GM10248 (cell line): ENCODE data around the gene CRYBA2.
A peak's percentile ranks its signal among the peaks of the same experiment; 100 is the strongest.

Experiments used
- CTCF ChIA-PET: fragments of 300-600 bp; sonication (Branson Sonifier 250); formaldehyde crosslinking; extraction: SDS; loops from one replicate; lab custom pipeline; 2021; ENCODE audit warnings: antibody characterized with exemption; lab: Yijun Ruan, JAX
- POLR2A ChIA-PET: fragments of 350-650 bp; sonication (Branson Sonifier 250); formaldehyde crosslinking; extraction: SDS; loops from one replicate; lab custom pipeline; 2020; ENCODE audit warnings: antibody characterized with exemption; lab: Yijun Ruan, JAX
- DNase-seq: peaks from one replicate; pipeline ENCODE4 v3.0.0; 2012; ENCODE audit errors: extremely low spot score
- TF ChIP-seq, protein P1 (sequence below): IDR thresholded peaks from 2 replicates; pipeline ENCODE4 v1.5.1; 2012; ENCODE audit warnings: mild to moderate bottlenecking, low read depth; ENCODE audit errors: extremely low read depth, missing control alignments, control extremely low read depth

The CRYBA2 gene

DNA sequence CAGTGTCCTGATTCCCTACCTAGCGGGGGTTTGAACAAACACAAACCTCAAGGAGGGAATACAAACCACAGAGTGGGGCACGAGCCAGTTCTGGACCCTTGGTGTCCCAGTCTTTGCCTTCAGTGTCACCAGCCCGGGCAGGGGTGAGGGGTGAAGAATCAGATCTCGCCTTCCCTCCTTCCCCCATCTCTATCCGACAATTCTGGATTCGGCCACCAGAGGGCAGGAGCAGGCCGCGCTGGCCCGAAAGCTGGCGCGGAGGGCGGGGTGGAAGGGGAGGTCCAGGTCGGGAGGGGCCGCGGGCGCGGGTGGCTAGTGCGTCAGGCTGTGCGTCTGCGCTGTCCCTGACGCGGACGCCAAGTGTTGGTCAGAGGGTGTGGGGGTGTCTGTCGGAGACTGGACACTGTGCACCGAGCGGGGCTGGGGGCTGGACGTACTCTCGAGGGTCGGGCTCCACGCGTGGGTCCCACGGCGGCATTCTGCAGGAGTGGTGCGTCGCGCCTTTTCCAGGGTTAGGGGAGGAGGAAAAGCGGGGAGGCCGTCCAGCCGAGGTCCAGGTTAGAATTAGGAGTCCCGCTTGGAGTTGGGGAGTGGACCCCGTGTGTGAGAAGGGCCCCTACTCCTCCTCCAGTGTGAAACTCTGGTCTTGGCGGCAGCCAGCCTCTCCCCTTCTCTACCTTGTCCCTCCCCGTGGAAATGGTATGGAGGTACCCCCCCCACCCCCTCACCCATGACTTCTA is 2.9 kb upstream of the CRYBA2 start:
- ChIA-PET POLR2A (no interaction called here), CTCF (interaction anchor here (0.6 to 5.2 kb wide), 28 partner anchors 9 to 163 kb away, joined by 3 to 60 read pairs (median 4); partner anchors contain the start of gene CDK5R2)

GRCh38 chr2:218995561-218995960 is 2.3 kb upstream of the CRYBA2 start:
- TF ChIP-seq, protein P1, sequence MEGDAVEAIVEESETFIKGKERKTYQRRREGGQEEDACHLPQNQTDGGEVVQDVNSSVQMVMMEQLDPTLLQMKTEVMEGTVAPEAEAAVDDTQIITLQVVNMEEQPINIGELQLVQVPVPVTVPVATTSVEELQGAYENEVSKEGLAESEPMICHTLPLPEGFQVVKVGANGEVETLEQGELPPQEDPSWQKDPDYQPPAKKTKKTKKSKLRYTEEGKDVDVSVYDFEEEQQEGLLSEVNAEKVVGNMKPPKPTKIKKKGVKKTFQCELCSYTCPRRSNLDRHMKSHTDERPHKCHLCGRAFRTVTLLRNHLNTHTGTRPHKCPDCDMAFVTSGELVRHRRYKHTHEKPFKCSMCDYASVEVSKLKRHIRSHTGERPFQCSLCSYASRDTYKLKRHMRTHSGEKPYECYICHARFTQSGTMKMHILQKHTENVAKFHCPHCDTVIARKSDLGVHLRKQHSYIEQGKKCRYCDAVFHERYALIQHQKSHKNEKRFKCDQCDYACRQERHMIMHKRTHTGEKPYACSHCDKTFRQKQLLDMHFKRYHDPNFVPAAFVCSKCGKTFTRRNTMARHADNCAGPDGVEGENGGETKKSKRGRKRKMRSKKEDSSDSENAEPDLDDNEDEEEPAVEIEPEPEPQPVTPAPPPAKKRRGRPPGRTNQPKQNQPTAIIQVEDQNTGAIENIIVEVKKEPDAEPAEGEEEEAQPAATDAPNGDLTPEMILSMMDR = no peak
- no peak for DNase-seq
- POLR2A ChIA-PET = no interaction called here
- CTCF ChIA-PET = interaction anchor here (0.7 to 5.2 kb wide), 35 partner anchors 10 to 163 kb away, joined by 3 to 60 read pairs (median 4); no protein-coding TSS in a partner anchor

More for the DNA sequence above, 2.9 kb upstream of the CRYBA2 start:
- TF ChIP-seq, protein P1 = peak; percentile 92
- peak; percentile 88 for DNase-seq

DNA sequence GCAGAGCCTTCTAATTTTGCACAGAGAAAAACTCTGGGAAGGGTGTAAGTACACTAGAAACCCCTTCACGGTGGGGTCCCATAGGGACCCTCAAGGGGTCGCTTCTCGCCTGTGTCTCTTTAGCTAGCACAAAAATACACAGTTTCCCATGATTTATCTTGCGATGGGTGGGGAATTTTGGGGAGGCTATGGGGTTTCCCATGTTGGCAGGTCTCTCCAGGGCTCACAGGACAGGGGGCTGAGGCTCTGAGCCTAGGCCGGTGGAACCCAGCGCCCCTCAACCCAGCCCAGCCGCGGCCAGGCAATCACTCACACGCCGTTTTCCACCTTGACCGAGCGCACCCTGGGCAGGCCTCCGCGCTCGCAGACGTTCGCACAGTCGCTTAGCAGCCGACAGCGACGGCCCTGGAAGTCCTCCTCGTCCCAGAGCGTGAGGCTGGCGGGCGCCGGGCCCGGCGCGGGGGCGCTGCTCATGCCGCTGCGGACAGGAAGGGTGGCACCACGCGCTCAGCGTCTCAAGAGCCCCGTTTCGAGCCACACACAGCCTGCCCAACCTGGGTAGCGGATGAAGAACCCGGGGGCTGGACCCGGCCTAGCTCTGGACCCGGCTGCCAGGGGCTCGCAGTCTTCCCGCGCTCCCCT is 398 bp downstream of the CRYBA2 start:
- no peak for DNase-seq
- CTCF ChIA-PET = interaction anchor here (0.9 to 5.2 kb wide), 4 partner anchors 11 to 162 kb away, joined by 3 to 60 read pairs (median 3); no protein-coding TSS in a partner anchor
- POLR2A ChIA-PET = no interaction called here
- TF ChIP-seq, protein P1 = no peak

DNA sequence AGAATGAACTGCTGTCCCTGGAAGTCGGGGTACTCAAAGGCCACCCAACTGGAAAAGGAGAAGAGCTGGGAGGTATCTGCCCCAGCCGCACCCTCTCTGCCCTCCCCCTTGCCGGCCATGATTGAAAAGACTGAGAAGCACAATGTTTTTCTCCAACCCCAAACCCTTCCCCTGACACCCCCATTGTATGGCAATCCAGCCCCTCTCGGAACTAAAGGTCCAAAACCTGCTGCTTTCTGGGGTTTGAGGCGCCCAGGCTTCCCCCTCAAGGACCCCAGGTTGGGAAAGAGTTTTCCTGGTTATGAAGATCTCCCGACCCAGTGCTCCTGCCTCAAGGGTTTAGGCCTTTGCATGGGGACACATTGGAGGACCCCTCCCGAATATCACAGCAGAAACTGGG is 1.0 kb downstream of the CRYBA2 start:
- TF ChIP-seq, protein P1 = no peak
- ChIA-PET POLR2A (no interaction called here), CTCF (interaction anchor here (1.0 to 5.2 kb wide), 3 partner anchors 11 to 115 kb away, joined by 3 to 60 read pairs (median 3); no protein-coding TSS in a partner anchor)

DNA sequence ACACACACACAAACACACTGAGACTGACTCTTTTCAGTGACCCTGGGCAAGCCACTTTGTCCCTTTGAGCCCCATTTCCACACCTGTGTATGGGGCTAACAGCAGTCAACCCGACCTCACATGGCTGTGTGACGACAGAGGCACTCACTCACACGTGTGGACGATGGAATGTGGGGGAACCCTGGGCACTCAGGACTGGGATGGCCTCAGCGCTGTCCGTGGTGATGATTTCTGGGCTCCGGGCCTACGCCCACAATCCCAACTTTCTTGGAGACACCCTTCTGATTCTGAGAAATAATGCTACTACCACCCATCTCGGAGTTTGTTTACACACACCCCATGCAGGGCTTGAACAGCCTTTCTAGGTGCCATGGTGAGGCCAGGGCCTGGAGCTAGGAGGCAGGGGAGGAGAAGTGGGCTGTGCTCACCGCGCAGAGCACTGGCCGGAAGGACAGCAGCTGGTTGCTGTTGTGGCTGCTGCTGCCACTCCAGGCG is 1.5 kb downstream of the CRYBA2 start:
- ChIA-PET POLR2A (no interaction called here), CTCF (interaction anchor here (1.0 to 5.2 kb wide), 2 partner anchors 10 to 39 kb away, joined by 3 to 60 read pairs; no protein-coding TSS in a partner anchor)
- no peak for DNase-seq
- TF ChIP-seq, protein P1 = no peak

More for the DNA sequence above, 1.0 kb downstream of the CRYBA2 start:
- DNase-seq = no peak

DNA sequence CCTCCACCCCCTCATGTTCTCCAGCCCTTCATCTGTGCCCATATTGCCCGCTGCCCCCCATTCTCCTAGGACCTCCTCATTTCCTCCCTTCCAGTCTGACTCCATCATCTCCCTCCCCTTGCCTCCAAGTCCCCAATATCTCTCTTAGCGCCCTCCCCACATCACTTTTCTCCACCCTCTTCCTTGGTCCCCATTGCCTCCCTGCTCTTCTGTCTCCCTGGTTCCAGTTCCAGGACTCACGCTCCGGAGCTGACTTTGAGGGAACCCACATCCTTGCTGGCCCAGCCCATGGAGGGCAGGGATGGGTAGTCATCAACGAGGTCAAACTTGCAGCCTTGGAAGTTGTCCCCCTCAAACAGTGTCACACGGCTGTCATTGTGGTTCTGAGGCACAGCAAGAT is 2.6 kb downstream of the CRYBA2 start:
- CTCF ChIA-PET = interaction anchor here (1.3 to 3.7 kb wide), 3 partner anchors 10 to 92 kb away, joined by 4 to 23 read pairs (median 6); no protein-coding TSS in a partner anchor
- POLR2A ChIA-PET = no interaction called here

More for the DNA sequence above, 2.6 kb downstream of the CRYBA2 start:
- no peak for DNase-seq
- TF ChIP-seq, protein P1 = no peak
